NB4 (cell line): Measurements from ENCODE around the gene NUP210.

Experiments
- DNase-seq: peaks from one replicate; pipeline ENCODE4 v3.0.0; 2010; ENCODE audit warnings: low read depth
- H3K4me3 ChIP-seq: one replicate; pipeline ENCODE4 v1.5.1; 2011; ENCODE audit warnings: mild to moderate bottlenecking, low read depth, low read length, moderate library complexity
- CTCF ChIP-seq: IDR thresholded peaks from one replicate; pipeline ENCODE4 v1.5.1; 2012; ENCODE audit warnings: low read depth, low read length
- MAX ChIP-seq: IDR thresholded peaks from 2 replicates; pipeline ENCODE4 v1.6.1; 2011; ENCODE audit warnings: low read depth, low read length
- MYC ChIP-seq: IDR thresholded peaks from 2 replicates; pipeline ENCODE4 v1.6.1; 2011; ENCODE audit warnings: low read depth, low read length
- POLR2A ChIP-seq: IDR thresholded peaks from 2 replicates; pipeline ENCODE4 v1.6.1; 2011; ENCODE audit warnings: mild to moderate bottlenecking; ENCODE audit not compliant: insufficient read length; ENCODE audit errors: extremely low read depth

NUP210 gene

GRCh38 chr3:13394363-13394762 lies 25.8 kb downstream of the NUP210 start:
- DNase-seq, result no peak
- no peak overlapping the region for H3K4me3 ChIP-seq
- no peak for TF ChIP-seq POLR2A
- TF ChIP-seq MYC, result no peak
- TF ChIP-seq CTCF, result no peak
- no peak for TF ChIP-seq MAX

- no peak overlapping the region for H3K4me3 ChIP-seq
- DNase-seq, result no peak
- TF ChIP-seq CTCF (no peak), MAX (no peak), MYC (no peak), POLR2A (no peak)
These were observed 26.4 kb downstream of the NUP210 start for GRCh38 chr3:13393427-13394360.

- DNase-seq, result peak; percentile 24
- no peak overlapping the region for H3K4me3 ChIP-seq
- TF ChIP-seq MAX (no peak), CTCF (peak; percentile 10)
These were observed 28.8 kb downstream of the NUP210 start for GRCh38 chr3:13391308-13391707.

- no peak for DNase-seq
- TF ChIP-seq MYC (no peak), CTCF (no peak), POLR2A (no peak)
- no peak overlapping the region for H3K4me3 ChIP-seq
These were observed 30.7 kb downstream of the NUP210 start for GRCh38 chr3:13389378-13389777.

GRCh38 chr3:13388816-13389215 lies 31.3 kb downstream of the NUP210 start:
- DNase-seq, result no peak
- TF ChIP-seq MAX (no peak), MYC (no peak), CTCF (no peak), POLR2A (no peak)
- no peak overlapping the region for H3K4me3 ChIP-seq

- no peak for TF ChIP-seq MAX
- no peak for TF ChIP-seq CTCF
- TF ChIP-seq MYC, result no peak
- TF ChIP-seq POLR2A, result no peak
- DNase-seq, result no peak
- H3K4me3 ChIP-seq, result no peak overlapping the region
These were observed 34.7 kb downstream of the NUP210 start for GRCh38 chr3:13385373-13385965.
